LHCN-M2 (cell line): ENCODE data around the gene NOL3. TPM values are rescaled to one million over a fixed set of nuclear protein-coding genes. Genes with fewer than 3 reads are reported as not detected.

Source experiments
- DNase-seq: peaks from one replicate; pipeline ENCODE4 v3.0.0-alpha.2; 2012; ENCODE audit warnings: low read depth
- total RNA-seq: library from RNA; depleted of rRNA; stranded (reverse); fragments of >200 nt; gene quantifications from 2 replicates; pipeline ENCODE4 v1.2.3, GENCODE V29; 2014

The NOL3 gene
- total RNA-seq, 1 experiment from 2014 or later: 58.0 TPM

GRCh38 chr16:67169642-67170167 lies 633 bp upstream of the NOL3 start:
- DNase-seq: no peak

GRCh38 chr16:67170949-67171649 lies 761 bp downstream of the NOL3 start:
- DNase-seq: no peak

GRCh38 chr16:67173323-67173722 lies 3.0 kb downstream of the NOL3 start:
- no peak for DNase-seq

GRCh38 chr16:67173808-67174705 lies 3.7 kb downstream of the NOL3 start:
- DNase-seq: peak; percentile 93

- no peak for DNase-seq
These were observed 4.4 kb downstream of the NOL3 start for GRCh38 chr16:67174706-67175231.

GRCh38 chr16:67176662-67177061 lies 6.3 kb downstream of the NOL3 start:
- DNase-seq: no peak

- no peak for DNase-seq
These were observed 7.7 kb downstream of the NOL3 start for GRCh38 chr16:67177743-67178699.

- DNase-seq: no peak
These were observed 9.2 kb downstream of the NOL3 start for GRCh38 chr16:67179421-67180080.

GRCh38 chr16:67180166-67180565 lies 9.8 kb downstream of the NOL3 start:
- no peak for DNase-seq

GRCh38 chr16:67181346-67181745 lies 11.0 kb downstream of the NOL3 start:
- DNase-seq: peak; percentile 93

GRCh38 chr16:67182288-67182687 lies 11.9 kb downstream of the NOL3 start:
- no peak for DNase-seq

- no peak for DNase-seq
These were observed 12.9 kb downstream of the NOL3 start for GRCh38 chr16:67183284-67183626.

GRCh38 chr16:67183627-67184452 lies 13.5 kb downstream of the NOL3 start, which contains the start of gene MATCAP1:
Gene MATCAP1 (minus strand): TSS chr16:67183963. CDS start chr16:67180610, 3,353 bp downstream.
- DNase-seq: peak; percentile 98

- no peak for DNase-seq
These were observed 14.2 kb downstream of the NOL3 start for GRCh38 chr16:67184453-67184994.

GRCh38 chr16:67184995-67185650 lies 14.8 kb downstream of the NOL3 start:
- DNase-seq: peak; percentile 90

- DNase-seq: no peak
These were observed 15.4 kb downstream of the NOL3 start for GRCh38 chr16:67185651-67186134.

- peak; percentile 92 for DNase-seq
These were observed 16.2 kb downstream of the NOL3 start for GRCh38 chr16:67186550-67186950.

- peak; percentile 87 for DNase-seq
These were observed 17.0 kb downstream of the NOL3 start for GRCh38 chr16:67187175-67187890.
